ENCODE results near the gene MVB12B. TPM values are rescaled to one million over a fixed set of nuclear protein-coding genes. Genes with fewer than 3 reads are reported as not detected.
A peak's percentile ranks its signal among the peaks of the same experiment; 100 is the strongest.

The MVB12B gene
- total and polyA plus RNA-seq, 8 donors = 19.9 to 25.3 (median 22.8) TPM

DNA sequence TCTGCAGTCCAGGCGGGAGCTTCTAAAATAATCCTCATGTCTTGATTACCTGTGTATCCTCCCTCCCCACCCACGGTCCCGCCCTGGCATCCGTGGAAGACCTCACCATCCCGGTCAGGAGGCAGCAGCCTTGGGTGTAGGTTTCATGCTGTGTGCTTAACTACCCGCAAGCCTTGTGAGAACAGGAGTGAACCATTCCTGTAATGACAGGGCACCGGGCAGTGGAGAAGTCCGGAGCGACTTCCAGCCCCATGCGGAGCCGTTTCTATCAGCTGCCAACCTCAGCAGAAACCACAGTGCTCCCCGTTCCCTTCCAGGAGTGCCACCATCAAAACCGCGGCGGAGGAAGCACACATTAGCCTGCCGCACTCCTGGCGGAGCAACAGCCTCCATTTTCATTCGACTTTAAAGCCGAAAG lies 163.6 kb downstream of the MVB12B start:
- Histone ChIP-seq H3K27ac (no peak overlapping the region), H3K27me3 (no peaks in the 10 kb centered on the region), H3K4me3 (no peak overlapping the region), H3K4me1 (peaks cover 0 to 32% of the 10 kb centered on the region in 2 donors), H3K9me3 (no peaks in the 10 kb centered on the region), H3K36me3 (peaks cover 0 to 14% of the 10 kb centered on the region in 2 donors)
- DNase-seq (peak in 1 of 4 donors; percentile 78), ATAC-seq (no peak)
- intact Hi-C loops (cut with DNase I) = no loop called here
- TF ChIP-seq, protein P1, sequence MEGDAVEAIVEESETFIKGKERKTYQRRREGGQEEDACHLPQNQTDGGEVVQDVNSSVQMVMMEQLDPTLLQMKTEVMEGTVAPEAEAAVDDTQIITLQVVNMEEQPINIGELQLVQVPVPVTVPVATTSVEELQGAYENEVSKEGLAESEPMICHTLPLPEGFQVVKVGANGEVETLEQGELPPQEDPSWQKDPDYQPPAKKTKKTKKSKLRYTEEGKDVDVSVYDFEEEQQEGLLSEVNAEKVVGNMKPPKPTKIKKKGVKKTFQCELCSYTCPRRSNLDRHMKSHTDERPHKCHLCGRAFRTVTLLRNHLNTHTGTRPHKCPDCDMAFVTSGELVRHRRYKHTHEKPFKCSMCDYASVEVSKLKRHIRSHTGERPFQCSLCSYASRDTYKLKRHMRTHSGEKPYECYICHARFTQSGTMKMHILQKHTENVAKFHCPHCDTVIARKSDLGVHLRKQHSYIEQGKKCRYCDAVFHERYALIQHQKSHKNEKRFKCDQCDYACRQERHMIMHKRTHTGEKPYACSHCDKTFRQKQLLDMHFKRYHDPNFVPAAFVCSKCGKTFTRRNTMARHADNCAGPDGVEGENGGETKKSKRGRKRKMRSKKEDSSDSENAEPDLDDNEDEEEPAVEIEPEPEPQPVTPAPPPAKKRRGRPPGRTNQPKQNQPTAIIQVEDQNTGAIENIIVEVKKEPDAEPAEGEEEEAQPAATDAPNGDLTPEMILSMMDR (IDR thresholded peaks at IDR 0.05) = no peak

DNA sequence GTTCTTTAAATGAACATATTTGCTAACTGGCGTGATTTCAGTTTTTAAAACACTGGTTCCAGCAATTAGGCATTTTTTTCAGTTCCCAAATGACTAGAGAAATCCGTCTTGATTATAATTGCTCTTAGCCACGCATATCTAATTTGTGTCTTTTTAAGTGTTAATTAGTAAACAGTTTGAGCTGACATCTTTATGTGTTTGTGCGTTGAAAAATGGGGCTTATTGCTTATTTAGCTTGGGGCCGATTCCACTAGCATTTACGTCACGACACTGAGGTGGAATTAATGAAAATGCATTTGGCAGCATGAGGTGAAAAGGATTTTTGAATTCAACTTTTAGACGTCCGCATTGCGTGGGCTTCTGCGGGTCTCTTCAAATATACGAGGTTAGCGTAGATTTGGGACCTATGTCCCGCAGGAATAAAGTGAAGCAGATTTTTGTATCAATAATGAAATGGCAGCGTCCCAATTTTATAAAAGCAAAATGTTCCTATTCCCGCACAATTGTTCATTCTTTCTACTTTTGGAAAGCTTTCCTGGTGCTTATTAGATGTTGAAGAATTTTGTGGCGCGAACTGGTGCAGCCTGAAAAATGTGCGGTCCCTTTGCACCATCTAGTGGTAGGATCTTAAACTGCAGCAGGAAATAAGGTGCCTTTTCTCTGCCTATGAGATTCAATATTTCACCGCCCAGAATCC lies 164.4 kb downstream of the MVB12B start:
- ATAC-seq (peak; percentile 87), DNase-seq (peak in 2 of 4 donors; percentile 65 to 78)
- intact Hi-C loops (cut with DNase I) = no loop called here
- Histone ChIP-seq H3K27me3 (no peaks in the 10 kb centered on the region), H3K9me3 (no peaks in the 10 kb centered on the region), H3K4me3 (no peak overlapping the region), H3K27ac (no peak overlapping the region), H3K4me1 (peaks cover 0 to 32% of the 10 kb centered on the region in 2 donors), H3K36me3 (peaks cover 0 to 10% of the 10 kb centered on the region in 2 donors)
- TF ChIP-seq, protein P1 (IDR thresholded peaks at IDR 0.05) = peak; percentile 93 to 95

DNA sequence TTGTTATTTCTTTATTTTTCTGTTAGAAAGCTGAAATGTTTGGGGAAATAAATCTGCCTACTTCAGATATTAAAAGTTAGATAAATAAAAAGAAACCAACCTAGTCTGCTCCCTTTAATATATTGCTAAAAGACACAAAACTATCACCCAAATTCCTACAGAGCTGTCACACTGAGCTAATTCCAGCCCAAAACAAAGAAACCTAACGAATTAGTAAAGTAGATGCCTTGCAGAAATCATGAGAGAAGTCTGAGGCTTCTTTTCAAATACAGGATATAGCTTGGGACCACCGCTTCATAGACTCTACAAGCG lies 164.9 kb downstream of the MVB12B start:
- no peak for DNase-seq
- TF ChIP-seq, protein P1 (IDR thresholded peaks at IDR 0.05) = no peak
- Histone ChIP-seq H3K27me3 (no peaks in the 10 kb centered on the region), H3K27ac (no peak overlapping the region), H3K9me3 (no peaks in the 10 kb centered on the region), H3K4me1 (peaks cover 0 to 32% of the 10 kb centered on the region in 2 donors), H3K4me3 (no peak overlapping the region), H3K36me3 (peaks cover 0 to 5% of the 10 kb centered on the region in 2 donors)
- intact Hi-C loops (cut with DNase I) = no loop called here
- no peak for ATAC-seq

DNA sequence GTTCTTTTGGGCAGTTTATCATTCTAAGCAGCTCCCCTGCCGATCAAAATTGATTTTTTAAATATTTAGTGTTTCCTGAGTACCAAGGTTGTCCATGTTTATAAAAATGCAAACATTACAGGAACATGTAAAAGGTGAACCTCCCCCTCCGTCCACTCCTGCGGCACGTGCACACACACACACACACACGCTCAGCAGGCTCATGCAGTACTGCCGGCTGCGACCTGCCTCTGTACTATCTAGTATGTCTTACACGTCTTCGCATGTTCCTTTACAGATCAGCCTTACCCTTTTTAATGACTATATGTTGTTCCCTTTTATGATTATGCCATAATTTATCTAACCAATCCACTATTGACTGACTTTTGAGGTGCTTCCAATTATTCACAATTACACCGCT lies 165.3 kb downstream of the MVB12B start:
- Histone ChIP-seq H3K27ac (no peak overlapping the region), H3K36me3 (peaks cover 0 to 5% of the 10 kb centered on the region in 2 donors), H3K27me3 (no peaks in the 10 kb centered on the region), H3K9me3 (no peaks in the 10 kb centered on the region), H3K4me3 (no peak overlapping the region), H3K4me1 (peaks cover 0 to 32% of the 10 kb centered on the region in 2 donors)
- intact Hi-C loops (cut with DNase I) = no loop called here
- ATAC-seq = no peak
- TF ChIP-seq, protein P1 (IDR thresholded peaks at IDR 0.05) = no peak
- DNase-seq = peak in 1 of 4 donors; percentile 42

DNA sequence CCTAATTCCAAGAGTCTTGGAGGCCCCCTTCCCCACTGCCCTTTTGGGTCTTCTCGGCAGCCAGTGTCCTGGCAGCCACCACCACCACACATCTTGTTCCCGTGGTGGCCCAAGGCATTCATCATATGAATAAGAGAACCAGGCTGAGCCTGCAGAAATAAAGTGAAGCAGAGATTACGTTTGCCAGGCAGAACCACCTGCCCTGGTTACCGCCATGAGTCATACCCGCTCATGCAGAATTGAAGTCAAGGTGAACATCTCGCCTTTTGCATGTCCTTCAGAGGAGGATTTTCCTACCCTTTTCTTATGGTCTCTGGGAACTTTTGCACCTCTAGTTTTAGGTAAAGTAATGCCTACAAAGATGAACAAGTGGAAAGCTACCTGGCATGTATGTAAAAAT lies 167.6 kb downstream of the MVB12B start:
- no peaks in the 10 kb centered on the region for H3K27me3 ChIP-seq
- ATAC-seq = no peak
- H3K27ac ChIP-seq = no peak overlapping the region
- TF ChIP-seq, protein P1 (IDR thresholded peaks at IDR 0.05) = no peak
- no peak overlapping the region for H3K4me3 ChIP-seq
- DNase-seq = no peak
- peaks cover under 1 to 39% of the 10 kb centered on the region in 2 donors for H3K4me1 ChIP-seq
- H3K9me3 ChIP-seq = no peaks in the 10 kb centered on the region
- intact Hi-C loops (cut with DNase I) = no loop called here
- no peaks in the 10 kb centered on the region for H3K36me3 ChIP-seq

Data from left lung (tissue), 10 donors.